ENCODE data around the gene LRRC7. TPM values are rescaled to one million over a fixed set of nuclear protein-coding genes. Genes with fewer than 3 reads are reported as not detected.

LRRC7 gene
- total RNA-seq, 4 donors from 2014 or later = 0.12 to 0.32 TPM; not detected in 2

- ATAC-seq (ENCODE audit: low FRiP score) (no peak), DNase-seq (ENCODE audit: low spot score) (no peak)
- no peak for TF ChIP-seq CTCF (IDR thresholded peaks at IDR 0.05)
These were observed 265.8 kb downstream of the LRRC7 start for GRCh38 chr1:69833536-69833935.

- ATAC-seq (ENCODE audit: low FRiP score) = no peak
- no peak for TF ChIP-seq CTCF (IDR thresholded peaks at IDR 0.05)
- no peak for DNase-seq (ENCODE audit: low spot score)
These were observed 266.6 kb downstream of the LRRC7 start for GRCh38 chr1:69834336-69834735.

GRCh38 chr1:69835955-69836354 is 268.2 kb downstream of the LRRC7 start:
- ATAC-seq (ENCODE audit: low FRiP score) = no peak
- no peak for TF ChIP-seq CTCF (IDR thresholded peaks at IDR 0.05)

GRCh38 chr1:69836971-69837636 is 269.4 kb downstream of the LRRC7 start:
- DNase-seq (ENCODE audit: low spot score) = no peak
- no peak for ATAC-seq (ENCODE audit: low FRiP score)
- no peak for TF ChIP-seq CTCF (IDR thresholded peaks at IDR 0.05)

More at GRCh38 chr1:69835955-69836354, 268.2 kb downstream of the LRRC7 start:
- no peak for DNase-seq (ENCODE audit: low spot score)

- DNase-seq (ENCODE audit: low spot score) (no peak), ATAC-seq (ENCODE audit: low FRiP score) (no peak)
- TF ChIP-seq CTCF (IDR thresholded peaks at IDR 0.05) = no peak
These were observed 274.6 kb downstream of the LRRC7 start for GRCh38 chr1:69842326-69842725.

- no peak for ATAC-seq (ENCODE audit: low FRiP score)
- no peak for DNase-seq (ENCODE audit: low spot score)
- no peak for TF ChIP-seq CTCF (IDR thresholded peaks at IDR 0.05)
These were observed 277.9 kb downstream of the LRRC7 start for GRCh38 chr1:69845655-69846054.

- ATAC-seq (ENCODE audit: low FRiP score) (no peak), DNase-seq (ENCODE audit: low spot score) (no peak)
- no peak for TF ChIP-seq CTCF (IDR thresholded peaks at IDR 0.05)
These were observed 278.5 kb downstream of the LRRC7 start for GRCh38 chr1:69846267-69846666.

Data from omental fat pad (tissue), 4 donors.